HepG2 (cell line): ENCODE results near the gene RNF6. TPM values are rescaled to one million over a fixed set of nuclear protein-coding genes. Genes with fewer than 3 reads are reported as not detected.

Source experiments
- CBX5 ChIP-seq: sonication (generic); formaldehyde crosslinking; IDR thresholded peaks from 2 replicates; pipeline ENCODE4 v1.4.0; 2020; ENCODE audit warnings: missing genetic modification reagents, borderline replicate concordance
- DNMT3B ChIP-seq: conservative IDR thresholded peaks from 2 replicates; pipeline ENCODE4 v1.6.1; 2016; ENCODE audit warnings: missing biosample characterization, control low read depth
- KLF11 ChIP-seq: IDR thresholded peaks from 2 replicates; pipeline ENCODE4 v1.6.1; 2016; ENCODE audit warnings: missing compliant biosample characterization
- SNAPC2 ChIP-seq: sonication (generic); formaldehyde crosslinking; IDR thresholded peaks from 2 replicates; pipeline ENCODE4 v1.8.1; 2022; ENCODE audit warnings: mild to moderate bottlenecking, missing genetic modification reagents
- TAF1 ChIP-seq: sonication (generic); formaldehyde crosslinking; IDR thresholded peaks from 2 replicates; pipeline ENCODE4 v1.4.0; 2020; ENCODE audit warnings: missing genetic modification reagents
- TFDP2 ChIP-seq: sonication (generic); formaldehyde crosslinking; IDR thresholded peaks from 2 replicates; pipeline ENCODE4 v1.4.0; 2020; ENCODE audit warnings: missing genetic modification reagents
- ZHX2 ChIP-seq, 2 experiments: sonication (generic) in 1 of 2; formaldehyde crosslinking in 1 of 2; IDR thresholded peaks; 2 replicates each; pipeline versions ENCODE4 v1.6.1 to v1.9.0; 2014 to 2022; ENCODE audit warnings: antibody characterized with exemption in 1 of 2, borderline replicate concordance in 1 of 2, inconsistent platforms in 1 of 2, low read depth in 1 of 2, missing genetic modification reagents in 1 of 2
- ZNF138 ChIP-seq: sonication (generic); formaldehyde crosslinking; IDR thresholded peaks from 2 replicates; pipeline ENCODE4 v1.5.0; 2020; ENCODE audit warnings: mild to moderate bottlenecking, low read depth, missing genetic modification reagents
- ZNF343 ChIP-seq: sonication (generic); formaldehyde crosslinking; IDR thresholded peaks from 2 replicates; pipeline ENCODE4 v1.4.0; 2020; ENCODE audit warnings: mild to moderate bottlenecking, missing genetic modification reagents
- ZNF362 ChIP-seq: sonication (generic); formaldehyde crosslinking; IDR thresholded peaks from 2 replicates; pipeline ENCODE4 v1.4.0; 2020; ENCODE audit warnings: missing genetic modification reagents, mild to moderate bottlenecking, borderline replicate concordance
- ZNF503 ChIP-seq: sonication (generic); formaldehyde crosslinking; IDR thresholded peaks from 2 replicates; pipeline ENCODE4 v1.4.0; 2020; ENCODE audit warnings: missing genetic modification reagents
- ZNF564 ChIP-seq: sonication (generic); formaldehyde crosslinking; IDR thresholded peaks from 2 replicates; pipeline ENCODE4 v1.8.1; 2023; ENCODE audit warnings: mild to moderate bottlenecking, missing genetic modification reagents
- ZNF629 ChIP-seq: sonication (generic); formaldehyde crosslinking; conservative IDR thresholded peaks from 2 replicates; pipeline ENCODE4 v1.5.0; 2020; ENCODE audit warnings: missing genetic modification reagents
- ZNF674 ChIP-seq: sonication (generic); formaldehyde crosslinking; IDR thresholded peaks from 2 replicates; pipeline ENCODE4 v1.5.0; 2020; ENCODE audit warnings: low read depth, mild to moderate bottlenecking, missing genetic modification reagents
- ZNF75D ChIP-seq: sonication (generic); formaldehyde crosslinking; IDR thresholded peaks from 2 replicates; pipeline ENCODE4 v1.8.1; 2023; ENCODE audit warnings: missing genetic modification reagents, mild to moderate bottlenecking, borderline replicate concordance
- ZNF772 ChIP-seq: sonication (generic); formaldehyde crosslinking; IDR thresholded peaks from 2 replicates; pipeline ENCODE4 v1.5.0; 2020; ENCODE audit warnings: mild to moderate bottlenecking, missing genetic modification reagents
- ZNF784 ChIP-seq: sonication (generic); formaldehyde crosslinking; IDR thresholded peaks from 2 replicates; pipeline ENCODE4 v1.5.1; 2020; ENCODE audit warnings: missing genetic modification reagents, mild to moderate bottlenecking, borderline replicate concordance
- polyA plus RNA-seq, 8 experiments: library from polyadenylated mRNA; depleted of rRNA in 3 of 8; stranded (reverse) in 7 of 8; unstranded in 1 of 8; fragments of >200 nt; fragmentation: Illumina TruSeq in 4 of 8; extraction: Trizol in 4 of 8; gene quantifications; 2 replicates each; pipeline versions ENCODE4 v1.2.1 to v1.2.3, GENCODE V29; 2011 to 2016; ENCODE audit warnings: low read depth in 4 of 8, missing spikeins in 1 of 8, mixed read lengths in 1 of 8; ENCODE audit not compliant: insufficient read depth in 1 of 8
- total RNA-seq, 5 experiments: library from RNA; depleted of rRNA; stranded (reverse); fragments of >200 nt; fragmentation: Illumina TruSeq; extraction: Trizol; gene quantifications; 2 replicates each; pipeline ENCODE4 v1.2.3, GENCODE V29; 2016; ENCODE audit warnings: low read depth in 1 of 5

Gene RNF6
- total and polyA plus RNA-seq, 2 of the 13 experiments (the other 11 are each of a cell fraction or from before 2014, with no cell fraction given): 14.6 to 36.8 TPM

GRCh38 chr13:26186118-26186870 lies 35.8 kb downstream of the RNF6 start (continued):
- peak; percentile 84 for TF ChIP-seq TFDP2 (CRISPR knock-in tag)
- no peak for TF ChIP-seq ZHX2 (IDR thresholded peaks at IDR 0.05; ENCODE audit: low read depth)
- peak; percentile 86; the same call in 1 of the 2 replicates for TF ChIP-seq ZHX2 (CRISPR knock-in tag; IDR thresholded peaks at IDR 0.05; ENCODE audit: borderline replicate concordance)
- peak; percentile 70; the same call in 1 of the 2 replicates for TF ChIP-seq ZNF564 (CRISPR knock-in tag)
- TF ChIP-seq ZNF784: 0 out of 2 replicates have a peak, but pooled peaks have one; percentile 81
- TF ChIP-seq ZNF503 (CRISPR knock-in tag): no peak
- peak; percentile 68 for TF ChIP-seq TAF1
- TF ChIP-seq ZNF343 (CRISPR knock-in tag): no peak
- no peak for TF ChIP-seq ZNF629 (CRISPR knock-in tag)
- TF ChIP-seq ZNF75D (CRISPR knock-in tag): no peak
- no peak for TF ChIP-seq DNMT3B (CRISPR knock-in tag)
- TF ChIP-seq ZNF138 (CRISPR knock-in tag): peak; percentile 90
- TF ChIP-seq CBX5: peak; percentile 77; the same call in 1 of the 2 replicates
- TF ChIP-seq ZNF362 (CRISPR knock-in tag): peak; percentile 76
- TF ChIP-seq KLF11 (CRISPR knock-in tag): no peak
- TF ChIP-seq SNAPC2: peak; percentile 85; the same call in 1 of the 2 replicates
- peak; percentile 92; the same call in 1 of the 2 replicates for TF ChIP-seq ZNF772 (CRISPR knock-in tag)
- 0 out of 2 replicates have a peak, but pooled peaks have one; percentile 50 for TF ChIP-seq ZNF674 (CRISPR knock-in tag)
